Measurements from ENCODE around the gene DCAF15.

DNA sequence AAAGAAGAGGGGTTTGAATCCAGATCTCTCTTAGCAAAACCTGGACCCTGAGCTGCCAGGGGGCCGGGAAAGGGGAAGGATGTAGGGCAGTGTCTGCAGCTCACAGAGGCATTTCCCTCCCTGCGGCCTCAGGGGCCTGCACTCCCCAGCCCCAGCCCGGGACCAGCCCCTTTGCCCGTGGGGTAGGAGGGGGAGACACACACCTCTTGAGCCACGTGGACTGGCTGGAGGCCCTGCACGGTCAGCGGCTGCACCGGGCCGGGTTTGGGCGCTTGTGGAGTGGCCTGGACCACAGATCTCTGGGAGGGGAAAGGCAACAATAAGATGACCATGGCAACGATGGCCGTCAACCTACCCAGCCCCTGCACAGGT, 26.9 kb downstream of the DCAF15 start:
- TF ChIP-seq EZH2 (IDR thresholded peaks at IDR 0.05; ENCODE audit: insufficient read depth, poor library complexity, severe bottlenecking) (no peak), EZH2phosphoT487 (IDR thresholded peaks at IDR 0.05; ENCODE audit: insufficient read depth, low read depth) (no peak)

All from GM23248 (cell line).